NCI-H146 treated with DMSO at 0.1 percent for 48 hours (cell line): ENCODE results near the gene CDK11A.
"Not testable (repeated sequence)": the region's sequence is repeated elsewhere in the genome, so short reads cannot be mapped to it uniquely, and the experiment has no call there.

Experiments
- DNase-seq: peaks from one replicate; lab custom pipeline; 2025; ENCODE audit not compliant: unreplicated experiment; lab: John Stamatoyannopoulos, UW

The CDK11A gene

GRCh38 chr1:1754051-1754815, 30.1 kb upstream of the CDK11A start:
- DNase-seq: no peak

GRCh38 chr1:1753607-1754005, 29.4 kb upstream of the CDK11A start:
- no peak for DNase-seq

GRCh38 chr1:1752636-1753606, 28.8 kb upstream of the CDK11A start:
- DNase-seq: no peak

- no peak for DNase-seq
These were observed 28.0 kb upstream of the CDK11A start for GRCh38 chr1:1752190-1752589.

- not testable (repeated sequence) for DNase-seq
These were observed 25.8 kb upstream of the CDK11A start for GRCh38 chr1:1749941-1750340.

GRCh38 chr1:1748686-1749321, 24.6 kb upstream of the CDK11A start:
- DNase-seq: no peak

- not testable (repeated sequence) for DNase-seq
These were observed 22.4 kb upstream of the CDK11A start for GRCh38 chr1:1746566-1746909.

- not testable (repeated sequence) for DNase-seq
These were observed 21.8 kb upstream of the CDK11A start for GRCh38 chr1:1745651-1746565.

- DNase-seq: not testable (repeated sequence)
These were observed 18.4 kb upstream of the CDK11A start for GRCh38 chr1:1742529-1742928.

- not testable (repeated sequence) for DNase-seq
These were observed 16.9 kb upstream of the CDK11A start for GRCh38 chr1:1741013-1741412.

GRCh38 chr1:1738799-1739337, 14.7 kb upstream of the CDK11A start:
- not testable (repeated sequence) for DNase-seq

GRCh38 chr1:1737675-1738590, 13.8 kb upstream of the CDK11A start:
- DNase-seq: not testable (repeated sequence)

- DNase-seq: no peak
These were observed 8.2 kb upstream of the CDK11A start for GRCh38 chr1:1732381-1732780.

- DNase-seq: no peak
These were observed 6.7 kb upstream of the CDK11A start for GRCh38 chr1:1730870-1731269.

- not testable (repeated sequence) for DNase-seq
These were observed 6.1 kb upstream of the CDK11A start for GRCh38 chr1:1730230-1730629.

- not testable (repeated sequence) for DNase-seq
These were observed 5.1 kb upstream of the CDK11A start for GRCh38 chr1:1729116-1729816.

- DNase-seq: not testable (repeated sequence)
These were observed 4.3 kb upstream of the CDK11A start for GRCh38 chr1:1728308-1729005.

GRCh38 chr1:1727131-1727651, 3.0 kb upstream of the CDK11A start:
- DNase-seq: not testable (repeated sequence)
